Motor neuron (in vitro differentiated cells): ENCODE measurements around the gene ZDHHC14. TPM values are rescaled to one million over a fixed set of nuclear protein-coding genes. Genes with fewer than 3 reads are reported as not detected.

ENCODE experiments used
- ATAC-seq, 8 experiments: fragments of 200-7000 bp; cut with Tn5 transposase; replicated peaks in 6 of 8; 2 replicates each; pipeline ENCODE4 v1.8.0; 2021; ENCODE audit warnings: mild to moderate bottlenecking in 8 of 8, moderate library complexity in 8 of 8
- H3K27ac ChIP-seq, 2 donors: fragments of 250-450 bp; sonication (Bioruptor Pico); 2 replicates each; pipeline ENCODE4 v1.9.0; 2021; ENCODE audit warnings: antibody characterized with exemption in 2 of 2, mild to moderate bottlenecking in 2 of 2, moderate library complexity in 1 of 2
- H3K4me1 ChIP-seq, 2 donors: fragments of 250-450 bp; sonication (Bioruptor Pico); replicated peaks in 1 of 2; 2 replicates each; pipeline ENCODE4 v1.6.1; 2021; ENCODE audit warnings: antibody characterized with exemption in 2 of 2, mild to moderate bottlenecking in 2 of 2, moderate library complexity in 1 of 2
- H3K4me3 ChIP-seq, 5 donors: fragments of 250-450 bp; sonication (Bioruptor Pico); 2 replicates each; pipeline ENCODE4 v1.9.0; 2021; ENCODE audit warnings: antibody characterized with exemption in 5 of 5, mild to moderate bottlenecking in 5 of 5, moderate library complexity in 4 of 5
- WGBS, 10 experiments: fragments of 450-650 bp; shearing (Covaris generic); methylation state at CpG; one replicate each; pipeline ENCODE4 v1.0.0; 2022; 5-methylcytosine and 5-hydroxymethylcytosine counted together
- in situ Hi-C, 9 experiments: fragments of 400-800 bp; cut with MboI; loops; one replicate each; pipeline ENCODE4 v1.15.0; 2021; ENCODE audit warnings: low sequenced_read_pairs in 9 of 9, low pct_unique_long_range_greater_than_20kb in 2 of 9; ENCODE audit not compliant: unreplicated experiment in 9 of 9
- total RNA-seq, 8 experiments: library from RNA; unstranded; fragments of 300-600 nt; gene quantifications; 2 replicates each; pipeline versions ENCODE4 v1.2.3 to v1.2.4, GENCODE V29; 2022

The ZDHHC14 gene
- total RNA-seq, 8 experiments from 2014 or later: 2.9 to 22.7 (median 3.7) TPM

- WGBS, 10 experiments: 0 to 100% (median 98%) methylated on average over 1 to 3 of the region's 3 CpGs
- Histone ChIP-seq H3K4me1 (peaks cover 0 to 13% of the 10 kb centered on the region in 2 donors), H3K4me3 (no peak overlapping the region), H3K27ac (no peak overlapping the region)
- ATAC-seq: peak in 3 of 8 experiments; percentile 85 to 96 (median 88)
- in situ Hi-C loops: no loop called here
Observed at GRCh38 chr6:157620944-157621343, 240.0 kb downstream of the ZDHHC14 start.

GRCh38 chr6:157621406-157621805, 240.4 kb downstream of the ZDHHC14 start:
- no peak for ATAC-seq
- in situ Hi-C loops: no loop called here
- 22 to 100% (median 76%) methylated on average over 1 to 6 of the region's 6 CpGs for WGBS, 10 experiments
- Histone ChIP-seq H3K4me1 (peaks cover 0 to 13% of the 10 kb centered on the region in 2 donors), H3K27ac (no peak overlapping the region), H3K4me3 (no peak overlapping the region)

DNA sequence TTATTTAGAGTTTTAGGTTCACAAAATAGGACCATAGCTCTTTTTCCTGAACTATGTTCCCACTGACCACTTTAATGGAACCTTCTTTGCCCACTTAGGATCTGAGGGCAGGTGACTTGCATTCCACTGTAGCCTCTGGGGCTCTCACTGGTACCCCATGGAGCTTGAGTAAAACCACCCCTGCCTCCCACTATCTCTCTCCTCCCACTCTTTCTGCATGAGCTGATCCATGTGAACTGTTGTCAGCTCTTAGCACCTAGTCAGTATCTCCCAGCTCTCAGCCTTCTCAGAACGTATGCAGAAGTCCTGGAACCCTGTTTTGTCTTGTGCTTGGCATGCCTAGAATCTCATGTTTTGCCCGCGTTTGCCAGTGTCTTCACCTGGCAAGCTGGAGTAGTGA, 241.4 kb downstream of the ZDHHC14 start:
- no peak overlapping the region for H3K27ac ChIP-seq
- H3K4me1 ChIP-seq: peaks cover 0 to 13% of the 10 kb centered on the region in 2 donors
- no peak for ATAC-seq
- in situ Hi-C loops: no loop called here
- 60 to 100% (median 83%) methylated on average over 1 to 3 of the region's 3 CpGs; no CpG with 5 or more reads in 4 of the 10 experiments for WGBS, 10 experiments
- H3K4me3 ChIP-seq: no peak overlapping the region

DNA sequence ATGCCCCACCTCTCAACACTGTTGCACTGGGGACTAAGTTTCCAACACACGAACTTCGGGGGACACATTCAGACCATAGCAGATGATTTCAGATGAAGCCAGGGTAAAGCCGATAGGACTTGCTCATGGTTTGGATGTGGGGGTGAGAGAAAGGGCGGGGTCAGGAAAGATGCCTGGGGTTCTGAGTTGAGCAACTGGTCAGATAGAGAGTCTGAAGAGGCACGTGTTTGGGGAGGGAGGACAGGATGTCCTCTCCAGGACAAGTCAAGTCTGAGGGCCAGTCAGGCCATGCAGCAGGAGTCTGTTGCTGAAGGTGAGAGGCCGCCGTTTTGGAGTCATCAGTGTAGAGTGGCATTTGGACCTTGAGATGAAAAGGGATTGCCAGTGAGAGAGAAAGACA, 244.1 kb downstream of the ZDHHC14 start:
- Histone ChIP-seq H3K4me1 (peaks cover 6 to 13% of the 10 kb centered on the region in 2 donors), H3K27ac (no peak overlapping the region), H3K4me3 (no peak overlapping the region)
- WGBS, 10 experiments: 60 to 93% (median 80%) methylated on average over 1 to 6 of the region's 7 CpGs; no CpG with 5 or more reads in 5 of the 10 experiments
- in situ Hi-C loops: no loop called here
- ATAC-seq: no peak

GRCh38 chr6:157625764-157626163, 244.8 kb downstream of the ZDHHC14 start:
- in situ Hi-C loops: no loop called here
- peak in 1 of 8 experiments; percentile 78 for ATAC-seq
- WGBS, 10 experiments: 0 to 100% (median 80%) methylated on average over 1 to 6 of the region's 10 CpGs; no CpG with 5 or more reads in 3 of the 10 experiments
- Histone ChIP-seq H3K4me1 (peaks cover 6 to 13% of the 10 kb centered on the region in 2 donors), H3K4me3 (no peak overlapping the region), H3K27ac (no peak overlapping the region)

GRCh38 chr6:157627195-157627966, 246.4 kb downstream of the ZDHHC14 start:
- Histone ChIP-seq H3K27ac (no peak overlapping the region), H3K4me3 (no peak overlapping the region), H3K4me1 (peaks cover 6 to 13% of the 10 kb centered on the region in 2 donors)
- 0 to 100% (median 88%) methylated on average over 1 to 9 of the region's 11 CpGs; no CpG with 5 or more reads in 1 of the 10 experiments for WGBS, 10 experiments
- in situ Hi-C loops: no loop called here
- no peak for ATAC-seq

DNA sequence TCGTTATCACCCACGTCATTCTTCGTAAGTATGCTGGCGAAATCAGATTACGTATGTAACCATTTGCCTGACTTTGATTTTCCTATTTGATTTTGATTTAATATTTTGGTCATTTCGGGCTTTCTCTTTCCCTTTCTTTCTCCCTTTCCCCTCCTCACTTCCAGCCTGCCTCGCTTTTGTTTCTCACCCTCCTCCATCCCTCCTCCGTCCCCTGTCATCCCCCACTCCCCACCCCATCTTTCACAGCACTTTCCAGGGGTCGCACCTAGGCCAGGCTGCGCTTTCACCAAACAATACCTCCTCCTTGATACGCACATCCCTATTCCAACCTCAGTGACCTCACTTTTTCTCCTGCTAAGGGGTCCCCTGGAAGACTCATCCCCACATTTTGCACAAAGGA, 247.5 kb downstream of the ZDHHC14 start:
- ATAC-seq: no peak
- in situ Hi-C loops: no loop called here
- no peak overlapping the region for H3K27ac ChIP-seq
- H3K4me3 ChIP-seq: no peak overlapping the region
- 50 to 100% (median 86%) methylated on average over 1 to 9 of the region's 11 CpGs for WGBS, 10 experiments
- H3K4me1 ChIP-seq: peaks cover 6 to 13% of the 10 kb centered on the region in 2 donors

- WGBS, 10 experiments: 0 to 88% (median 74%) methylated on average over 1 to 9 of the region's 10 CpGs
- ATAC-seq: peak in 1 of 8 experiments; percentile 86
- no peak overlapping the region for H3K4me3 ChIP-seq
- no peak overlapping the region for H3K27ac ChIP-seq
- in situ Hi-C loops: no loop called here
- H3K4me1 ChIP-seq: peaks cover 6 to 8% of the 10 kb centered on the region in 2 donors
Observed at GRCh38 chr6:157629220-157629619, 248.2 kb downstream of the ZDHHC14 start.

GRCh38 chr6:157630463-157631080, 249.6 kb downstream of the ZDHHC14 start:
- in situ Hi-C loops: no loop called here
- Histone ChIP-seq H3K27ac (no peak overlapping the region), H3K4me3 (no peak overlapping the region), H3K4me1 (peaks cover 0 to 6% of the 10 kb centered on the region in 2 donors)
- no peak for ATAC-seq
- WGBS, 10 experiments: 80 to 100% (median 100%) methylated on average over 1 to 4 of the region's 5 CpGs; no CpG with 5 or more reads in 2 of the 10 experiments

GRCh38 chr6:157631412-157631811, 250.4 kb downstream of the ZDHHC14 start:
- in situ Hi-C loops: no loop called here
- 71 to 96% (median 85%) methylated on average over 1 to 5 of the region's 7 CpGs; no CpG with 5 or more reads in 2 of the 10 experiments for WGBS, 10 experiments

DNA sequence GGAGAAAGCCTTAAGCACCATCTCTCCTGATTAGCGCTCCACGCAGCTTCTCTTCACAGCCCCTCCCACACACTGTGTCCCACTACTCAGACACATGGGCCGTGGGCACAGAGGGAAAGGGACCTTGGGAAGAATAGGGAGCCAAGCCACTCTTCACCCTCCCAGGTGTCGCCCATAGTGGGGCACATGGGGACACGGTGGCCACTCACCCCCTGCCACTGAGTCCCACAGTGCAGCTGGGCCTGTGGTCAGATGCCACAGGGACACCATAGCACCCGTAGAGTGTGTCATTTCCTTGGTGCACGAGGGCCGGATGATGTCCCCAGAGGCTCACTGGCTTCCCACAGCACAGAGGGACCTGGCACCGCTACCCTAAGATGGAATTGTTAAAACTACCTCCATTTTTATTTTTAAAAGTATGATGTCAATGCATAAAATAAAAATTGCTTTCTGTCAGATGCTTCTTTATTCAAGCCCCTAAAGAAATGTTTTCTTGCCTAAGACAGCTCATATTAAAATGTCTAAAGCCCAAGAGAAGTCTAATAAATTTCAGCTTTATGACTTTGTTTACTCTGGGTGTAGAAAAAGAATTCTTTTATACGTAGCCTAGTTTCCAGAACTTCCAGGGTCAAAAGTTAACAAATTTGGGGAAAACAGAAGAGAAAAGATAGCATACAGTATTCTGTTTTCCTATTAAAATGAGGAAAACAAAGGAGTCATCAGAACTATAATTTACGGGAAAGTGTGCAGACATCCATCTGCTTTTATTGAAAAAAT, 251.0 kb downstream of the ZDHHC14 start:
- Histone ChIP-seq H3K27ac (no peak overlapping the region), H3K4me3 (no peak overlapping the region), H3K4me1 (peaks cover 0 to 6% of the 10 kb centered on the region in 2 donors)
- peak in 1 of 8 experiments; percentile 36 for ATAC-seq
- in situ Hi-C loops: no loop called here
- 54 to 100% (median 77%) methylated on average over 1 to 7 of the region's 11 CpGs for WGBS, 10 experiments

More at GRCh38 chr6:157631412-157631811, 250.4 kb downstream of the ZDHHC14 start:
- ATAC-seq: peak in 1 of 8 experiments; percentile 50
- H3K27ac ChIP-seq: no peak overlapping the region
- peaks cover 0 to 6% of the 10 kb centered on the region in 2 donors for H3K4me1 ChIP-seq
- H3K4me3 ChIP-seq: no peak overlapping the region

- Histone ChIP-seq H3K27ac (no peak overlapping the region), H3K4me3 (no peak overlapping the region), H3K4me1 (peaks cover 0 to 6% of the 10 kb centered on the region in 2 donors)
- WGBS, 10 experiments: 0 to 100% (median 79%) methylated on average over 1 to 5 of the region's 5 CpGs
- in situ Hi-C loops: no loop called here
- ATAC-seq: peak in 2 of 8 experiments; percentile 60 to 77
Observed at GRCh38 chr6:157632821-157633220, 251.8 kb downstream of the ZDHHC14 start.

GRCh38 chr6:157634546-157634945, 253.6 kb downstream of the ZDHHC14 start:
- H3K27ac ChIP-seq: no peak overlapping the region
- in situ Hi-C loops: no loop called here
- ATAC-seq: no peak
- H3K4me3 ChIP-seq: no peak overlapping the region
- peaks cover 0 to 9% of the 10 kb centered on the region in 2 donors for H3K4me1 ChIP-seq
- 57 to 96% (median 80%) methylated on average over 1 to 5 of the region's 8 CpGs; no CpG with 5 or more reads in 4 of the 10 experiments for WGBS, 10 experiments
